Ascending aorta (tissue), 2 donors: ENCODE results near the gene ZNF57. TPM values are rescaled to one million over a fixed set of nuclear protein-coding genes. Genes with fewer than 3 reads are reported as not detected.
"Not testable (repeated sequence)": the region's sequence is repeated elsewhere in the genome, so short reads cannot be mapped to it uniquely, and the experiment has no call there.

Experiments
- DNase-seq, 2 donors: peaks; one replicate each; pipeline ENCODE4 v3.0.0-alpha.2; 2019; ENCODE audit warnings: low spot score in 2 of 2
- H3K27ac ChIP-seq, 2 donors: fragments of 200-600 bp; sonication (generic); one replicate each; pipeline ENCODE4 v1.5.1; 2016 to 2017; ENCODE audit warnings: mild to moderate bottlenecking in 1 of 2
- H3K27me3 ChIP-seq: fragments of 200-600 bp; sonication (generic); one replicate; pipeline ENCODE4 v1.5.1; 2017
- H3K36me3 ChIP-seq, 2 donors: fragments of 200-600 bp; sonication (generic); one replicate each; pipeline ENCODE4 v1.5.1; 2016
- H3K4me1 ChIP-seq, 2 donors: fragments of 200-600 bp; sonication (generic); one replicate each; pipeline ENCODE4 v1.5.1; 2016 to 2017; ENCODE audit warnings: mild to moderate bottlenecking in 1 of 2
- H3K4me3 ChIP-seq, 2 donors: fragments of 200-600 bp; sonication (generic); one replicate each; pipeline ENCODE4 v1.5.1; 2016 to 2017; ENCODE audit warnings: mild to moderate bottlenecking in 1 of 2
- H3K9me3 ChIP-seq, 2 donors: fragments of 200-600 bp; sonication (generic); one replicate each; pipeline ENCODE4 v1.5.1; 2016
- CTCF ChIP-seq, 3 experiments: fragments of 200-600 bp in 2 of 3; fragments of 450-650 bp in 1 of 3; sonication (generic) in 2 of 3; IDR thresholded peaks; one replicate each; pipeline ENCODE4 v1.5.1; 2016 to 2019; ENCODE audit warnings: antibody characterized with exemption in 3 of 3, mild to moderate bottlenecking in 1 of 3, moderate library complexity in 1 of 3
- intact Hi-C: fragments of 100-400 bp; cut with DNase I; formaldehyde crosslinking; loops from one replicate; pipeline ENCODE4 v1.15.1; 2023
- total RNA-seq: library from RNA; depleted of rRNA; stranded (reverse); fragments of >200 nt; gene quantifications from one replicate; pipeline ENCODE4 v1.1.0, GENCODE V29; 2016

Gene ZNF57
- total RNA-seq, 1 donor from 2014 or later = 9.8 TPM

DNA sequence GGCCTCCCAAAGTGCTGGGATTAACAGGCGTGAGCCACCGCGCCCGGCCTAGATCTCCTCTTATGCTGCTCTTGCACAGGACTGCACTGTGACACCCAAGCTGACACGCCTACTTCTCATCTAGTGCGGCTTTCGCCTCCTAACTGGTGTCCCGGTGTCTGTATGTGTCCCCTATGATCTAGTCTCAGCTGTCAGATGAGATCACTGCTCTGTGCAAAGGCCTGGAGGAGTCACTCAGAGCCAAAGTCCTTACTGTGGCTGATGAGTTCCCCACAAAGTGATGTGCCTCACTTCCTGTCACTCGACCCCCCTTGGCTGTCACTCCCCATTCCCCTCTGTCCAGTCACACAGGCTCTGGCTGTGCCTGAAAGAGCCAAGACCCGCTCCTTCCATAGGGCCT, 31.1 kb upstream of the ZNF57 start:
- no peaks in the 10 kb centered on the region for H3K9me3 ChIP-seq
- no peak overlapping the region for H3K4me3 ChIP-seq
- H3K4me1 ChIP-seq = no peaks in the 10 kb centered on the region
- DNase-seq = no peak
- H3K27ac ChIP-seq = no peak overlapping the region
- H3K27me3 ChIP-seq = no peaks in the 10 kb centered on the region
- TF ChIP-seq CTCF (IDR thresholded peaks at IDR 0.05) = no peak
- H3K36me3 ChIP-seq = no peaks in the 10 kb centered on the region
- intact Hi-C loops = loop anchor here (5.0 kb wide), 1 partner anchor 217 kb away; no protein-coding TSS in a partner anchor

DNA sequence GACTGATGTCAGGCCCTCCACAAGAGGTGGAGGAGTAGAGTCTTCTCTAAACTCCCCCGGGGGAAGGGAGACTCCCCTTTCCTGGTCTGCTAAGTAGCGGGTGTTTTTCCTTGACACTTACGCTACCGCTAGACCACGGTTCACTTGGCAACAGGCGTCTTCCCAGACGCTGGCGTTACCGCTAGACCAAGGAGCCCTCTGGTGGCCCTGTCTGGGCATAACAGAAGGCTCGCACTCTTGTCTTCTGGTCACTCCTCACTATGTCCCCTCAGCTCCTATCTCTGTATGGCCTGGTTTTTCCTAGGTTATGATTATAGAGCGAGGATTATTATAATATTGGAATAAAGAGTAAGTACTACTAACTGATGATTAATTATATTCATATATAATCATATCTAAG, 28.6 kb upstream of the ZNF57 start:
- intact Hi-C loops = loop anchor here (5.0 kb wide), 1 partner anchor 220 kb away; no protein-coding TSS in a partner anchor
- not testable (repeated sequence) for H3K4me3 ChIP-seq, DNase-seq, H3K27me3 ChIP-seq, H3K4me1 ChIP-seq, H3K27ac ChIP-seq, H3K36me3 ChIP-seq
- TF ChIP-seq CTCF (IDR thresholded peaks at IDR 0.05) = peak in 2 of 3 experiments; percentile 24 to 39
- H3K9me3 ChIP-seq = peaks cover 0 to 15% of the 10 kb centered on the region in 2 donors

GRCh38 chr19:2877398-2878331, 23.1 kb upstream of the ZNF57 start:
- H3K27ac ChIP-seq = no peak overlapping the region
- DNase-seq = no peak
- peaks cover 10 to 30% of the 10 kb centered on the region in 2 donors for H3K9me3 ChIP-seq
- H3K4me3 ChIP-seq = no peak overlapping the region
- H3K36me3 ChIP-seq = no peaks in the 10 kb centered on the region
- no peak for TF ChIP-seq CTCF (IDR thresholded peaks at IDR 0.05)
- no peaks in the 10 kb centered on the region for H3K4me1 ChIP-seq
- intact Hi-C loops = no loop called here
- H3K27me3 ChIP-seq = no peaks in the 10 kb centered on the region

- H3K27ac ChIP-seq = no peak overlapping the region
- H3K9me3 ChIP-seq = no peaks in the 10 kb centered on the region
- H3K4me1 ChIP-seq = no peaks in the 10 kb centered on the region
- no peak overlapping the region for H3K4me3 ChIP-seq
- no peaks in the 10 kb centered on the region for H3K36me3 ChIP-seq
- DNase-seq = no peak
- TF ChIP-seq CTCF (IDR thresholded peaks at IDR 0.05) = no peak
- H3K27me3 ChIP-seq = no peaks in the 10 kb centered on the region
- intact Hi-C loops = no loop called here
Measured at GRCh38 chr19:2883686-2884439, 16.9 kb upstream of the ZNF57 start.

- H3K27ac ChIP-seq = no peak overlapping the region
- no peaks in the 10 kb centered on the region for H3K9me3 ChIP-seq
- no peaks in the 10 kb centered on the region for H3K36me3 ChIP-seq
- intact Hi-C loops = no loop called here
- no peak overlapping the region for H3K4me3 ChIP-seq
- H3K4me1 ChIP-seq = no peaks in the 10 kb centered on the region
- H3K27me3 ChIP-seq = no peaks in the 10 kb centered on the region
- TF ChIP-seq CTCF (IDR thresholded peaks at IDR 0.05) = no peak
- no peak for DNase-seq
Measured at GRCh38 chr19:2885736-2886135, 15.0 kb upstream of the ZNF57 start.
